ENCODE measurements around the gene ZFYVE9.

- TF ChIP-seq REST (IDR thresholded peaks at IDR 0.05; ENCODE audit: low read depth) = no peak
- no peak for TF ChIP-seq CTCF (IDR thresholded peaks at IDR 0.05 in 2 of 3, conservative IDR thresholded peaks at IDR 0.05 in 1 of 3; ENCODE audit: borderline replicate concordance in 1 of 3, insufficient read depth in 1 of 3, low read depth in 2 of 3, low read length in 2 of 3)
- no peak for TF ChIP-seq RAD21 (IDR thresholded peaks at IDR 0.05; ENCODE audit: low read depth)
- no peak for TF ChIP-seq YY1 (IDR thresholded peaks at IDR 0.05; ENCODE audit: extremely low read depth, insufficient replicate concordance, low read depth, low read length)
- TF ChIP-seq POLR2A (IDR thresholded peaks at IDR 0.05; ENCODE audit: borderline replicate concordance, extremely low read depth, insufficient read depth, insufficient read length) = no peak
- no peak for TF ChIP-seq EZH2phosphoT487 (IDR thresholded peaks at IDR 0.05; ENCODE audit: borderline replicate concordance)
- no peak for TF ChIP-seq EZH2 (IDR thresholded peaks at IDR 0.05)
- TF ChIP-seq ELF1 (IDR thresholded peaks at IDR 0.05; ENCODE audit: borderline replicate concordance, low read depth) = no peak
- no peak for TF ChIP-seq CEBPB (IDR thresholded peaks at IDR 0.05; ENCODE audit: low read depth)
These were observed 118.0 kb downstream of the ZFYVE9 start for GRCh38 chr1:52259886-52260285.

Measured in HCT116 (cell line).